H9 (cell line): Measurements from ENCODE around the gene LMO1. TPM values are rescaled to one million over a fixed set of nuclear protein-coding genes. Genes with fewer than 3 reads are reported as not detected.

Experiments used
- DNase-seq: peaks from one replicate; pipeline ENCODE4 v3.0.0-alpha.2; 2017
- H2AFZ ChIP-seq: one replicate; pipeline ENCODE4 v1.6.1; 2013; ENCODE audit warnings: mild to moderate bottlenecking, low read length, control low read depth, moderate library complexity
- H2AK5ac ChIP-seq: 2 replicates; pipeline ENCODE4 v1.6.1; 2013; ENCODE audit warnings: low read length, control low read depth, mixed read lengths; ENCODE audit not compliant: insufficient read length
- H2BK120ac ChIP-seq: one replicate; pipeline ENCODE4 v1.6.1; 2013; ENCODE audit warnings: low read depth, mild to moderate bottlenecking, low read length, control low read depth, inconsistent platforms; ENCODE audit not compliant: poor library complexity, severe bottlenecking
- H2BK12ac ChIP-seq: 2 replicates; pipeline ENCODE4 v1.6.1; 2013; ENCODE audit warnings: low read length, control low read depth, mixed read lengths, low read depth; ENCODE audit not compliant: insufficient read length
- H2BK15ac ChIP-seq: 2 replicates; pipeline ENCODE4 v1.6.1; 2013; ENCODE audit warnings: low read depth, low read length, control low read depth
- H2BK20ac ChIP-seq: one replicate; pipeline ENCODE4 v1.6.1; 2013; ENCODE audit warnings: low read depth, mild to moderate bottlenecking, low read length, control low read depth, inconsistent platforms; ENCODE audit not compliant: poor library complexity, severe bottlenecking
- H2BK5ac ChIP-seq: 2 replicates; pipeline ENCODE4 v1.6.1; 2013; ENCODE audit warnings: low read length, control low read depth, mixed read lengths; ENCODE audit not compliant: insufficient read length
- H3K14ac ChIP-seq: 2 replicates; pipeline ENCODE4 v1.6.1; 2013; ENCODE audit warnings: low read length, control low read depth; ENCODE audit not compliant: insufficient read depth
- H3K18ac ChIP-seq: 2 replicates; pipeline ENCODE4 v1.6.1; 2013; ENCODE audit warnings: low read depth, mild to moderate bottlenecking, mixed read lengths, low read length, control low read depth; ENCODE audit not compliant: insufficient read length
- H3K23ac ChIP-seq: 2 replicates; pipeline ENCODE4 v1.6.1; 2013; ENCODE audit warnings: low read length, control low read depth, mixed read lengths, low read depth; ENCODE audit not compliant: insufficient read length
- H3K23me2 ChIP-seq: 2 replicates; pipeline ENCODE4 v1.6.1; 2013; ENCODE audit warnings: low read depth, mild to moderate bottlenecking, mixed read lengths, low read length, control low read depth; ENCODE audit not compliant: insufficient read length, poor library complexity, severe bottlenecking
- H3K27ac ChIP-seq: 2 replicates; pipeline ENCODE4 v1.5.1; 2013; ENCODE audit warnings: low read length, control low read depth, mixed read lengths, low read depth; ENCODE audit not compliant: insufficient read length
- H3K27me3 ChIP-seq: 2 replicates; pipeline ENCODE4 v1.6.1; 2013; ENCODE audit warnings: low read length, control low read depth, inconsistent platforms; ENCODE audit not compliant: insufficient read depth
- H3K4ac ChIP-seq: 2 replicates; pipeline ENCODE4 v1.6.1; 2013; ENCODE audit warnings: low read depth, mild to moderate bottlenecking, control low read depth, inconsistent platforms, low read length, moderate library complexity
- H3K4me1 ChIP-seq: 2 replicates; pipeline ENCODE4 v1.6.1; 2013; ENCODE audit warnings: low read length, control low read depth, inconsistent platforms; ENCODE audit not compliant: insufficient read depth
- H3K4me2 ChIP-seq: 2 replicates; pipeline ENCODE4 v1.6.1; 2013; ENCODE audit warnings: low read length, control low read depth, mixed read lengths; ENCODE audit not compliant: insufficient read length, insufficient read depth
- H3K56ac ChIP-seq: 2 replicates; pipeline ENCODE4 v1.6.1; 2013; ENCODE audit warnings: low read depth, mild to moderate bottlenecking, mixed read lengths, low read length, control low read depth; ENCODE audit not compliant: insufficient read length
- H3K79me1 ChIP-seq: 2 replicates; pipeline ENCODE4 v1.6.1; 2013; ENCODE audit warnings: low read depth, mild to moderate bottlenecking, moderate library complexity, low read length, control low read depth, inconsistent platforms; ENCODE audit not compliant: insufficient read depth, poor library complexity, severe bottlenecking
- H3K79me2 ChIP-seq: 2 replicates; pipeline ENCODE4 v1.6.1; 2013; ENCODE audit warnings: low read length, control low read depth, inconsistent platforms; ENCODE audit not compliant: insufficient read depth
- H3K9ac ChIP-seq: 2 replicates; pipeline ENCODE4 v1.6.1; 2013; ENCODE audit warnings: low read length, control low read depth, mixed read lengths; ENCODE audit not compliant: insufficient read length; ENCODE audit errors: extremely low read depth
- H3K9me3 ChIP-seq: one replicate; pipeline ENCODE4 v1.6.1; 2013; ENCODE audit warnings: low read depth, low read length, inconsistent platforms; ENCODE audit not compliant: control insufficient read depth
- H3T11ph ChIP-seq: one replicate; pipeline ENCODE4 v1.6.1; 2013; ENCODE audit warnings: mild to moderate bottlenecking, low read length, control low read depth, inconsistent platforms
- H4K20me1 ChIP-seq: one replicate; pipeline ENCODE4 v1.6.1; 2013; ENCODE audit not compliant: control insufficient read depth, insufficient read length, insufficient read depth
- H4K5ac ChIP-seq: 2 replicates; pipeline ENCODE4 v1.6.1; 2013; ENCODE audit warnings: low read depth, mild to moderate bottlenecking, mixed read lengths, low read length, control low read depth; ENCODE audit not compliant: insufficient read length
- H4K8ac ChIP-seq: replicated peaks from 2 replicates; pipeline ENCODE4 v1.6.1; 2013; ENCODE audit warnings: low read length, control low read depth, mixed read lengths, low read depth; ENCODE audit not compliant: insufficient read length
- H4K91ac ChIP-seq: 2 replicates; pipeline ENCODE4 v1.6.1; 2013; ENCODE audit warnings: low read depth, mild to moderate bottlenecking, moderate library complexity, mixed read lengths, low read length, control low read depth; ENCODE audit not compliant: insufficient read length
- H3K27ac Mint-ChIP-seq, 3 experiments: 2 replicates in 2 of 3; 3 replicates in 1 of 3; pipeline ENCODE4 v1.8.0; 2020 to 2021; ENCODE audit warnings: mixed read lengths in 3 of 3, mild to moderate bottlenecking in 1 of 3, moderate library complexity in 1 of 3
- H3K27me3 Mint-ChIP-seq: 2 replicates; pipeline ENCODE4 v1.8.0; 2021; ENCODE audit warnings: low read depth, mild to moderate bottlenecking, moderate library complexity, mixed read lengths
- H3K36me3 Mint-ChIP-seq, 3 experiments: 2 replicates in 2 of 3; 3 replicates in 1 of 3; pipeline ENCODE4 v1.8.0; 2020 to 2021; ENCODE audit warnings: low read depth in 3 of 3, mixed read lengths in 3 of 3; ENCODE audit not compliant: insufficient read depth in 1 of 3
- H3K4me1 Mint-ChIP-seq, 2 experiments: 2 replicates each; pipeline ENCODE4 v1.8.0; 2020; ENCODE audit warnings: mixed read lengths in 2 of 2
- H3K4me3 Mint-ChIP-seq, 2 experiments: 2 replicates in 1 of 2; 3 replicates in 1 of 2; pipeline ENCODE4 v1.8.0; 2020 to 2021; ENCODE audit warnings: mild to moderate bottlenecking in 2 of 2, mixed read lengths in 2 of 2, moderate library complexity in 1 of 2
- H3K9me3 Mint-ChIP-seq, 2 experiments: 2 replicates in 1 of 2; 3 replicates in 1 of 2; pipeline ENCODE4 v1.8.0; 2020; ENCODE audit warnings: mild to moderate bottlenecking in 2 of 2, mixed read lengths in 2 of 2, moderate library complexity in 1 of 2
- WGBS: extraction: QIAGEN DNeasy Blood & Tissue Kit; methylation state at CpG from one replicate; pipeline ENCODE4 v1.1.7; 2013; ENCODE audit warnings: missing lambda C conversion rate, low lambda C conversion rate, mixed read lengths; ENCODE audit not compliant: insufficient read length; ENCODE audit errors: extremely low coverage; 5-methylcytosine and 5-hydroxymethylcytosine counted together
- total RNA-seq: library from RNA; stranded (reverse); gene quantifications from 2 replicates; pipeline ENCODE4 v1.2.1, GENCODE V29; 2021
- TF ChIP-seq, protein P1 (sequence below): fragments of 200-600 bp; sonication (generic); conservative IDR thresholded peaks from 3 replicates; pipeline ENCODE4 v1.8.0; 2021; ENCODE audit warnings: antibody characterized with exemption, mild to moderate bottlenecking

LMO1 gene
- total RNA-seq, 1 experiment from 2014 or later: 0.50 TPM

DNA sequence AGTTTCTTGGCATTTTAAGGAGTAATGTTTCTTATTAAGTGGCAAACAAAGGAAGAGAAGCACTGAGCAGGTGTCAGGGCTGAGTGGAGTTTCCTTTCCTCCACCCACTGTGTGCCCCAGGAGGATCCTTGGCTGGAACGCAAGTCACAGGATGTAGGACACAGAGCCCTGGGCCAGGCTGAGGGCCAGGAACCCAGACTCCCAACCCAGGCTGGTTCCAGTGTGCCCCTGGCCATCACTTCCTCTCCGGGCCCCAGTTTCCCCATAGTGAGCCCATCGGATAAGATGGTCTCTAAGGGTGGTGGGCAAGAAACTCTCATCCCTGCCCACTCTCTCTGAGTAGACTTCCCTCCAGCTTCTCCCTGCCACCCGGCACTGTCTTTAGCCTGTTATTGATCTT lies 45.3 kb downstream of the LMO1 start:
- H3K79me2 ChIP-seq: no peaks in the 10 kb centered on the region
- no peak overlapping the region for H3K4ac ChIP-seq
- no peak overlapping the region for H2BK120ac ChIP-seq
- H3K14ac ChIP-seq: no peak overlapping the region
- H4K20me1 ChIP-seq: no peaks in the 10 kb centered on the region
- Mint-ChIP-seq H3K4me1 (peaks cover 10 to 24% of the 10 kb centered on the region in 2 experiments), H3K27ac (no peak overlapping the region), H3K9me3 (no peaks in the 10 kb centered on the region), H3K36me3 (no peaks in the 10 kb centered on the region), H3K27me3 (peaks cover 7% of the 10 kb centered on the region), H3K4me3 (no peak overlapping the region)
- WGBS: no CpG with 5 or more reads among the region's 4 CpGs
- no peak overlapping the region for H3K4me2 ChIP-seq
- no peaks in the 10 kb centered on the region for H3K4me1 ChIP-seq
- H4K91ac ChIP-seq: no peak overlapping the region
- H3K9ac ChIP-seq: no peak overlapping the region
- no peaks in the 10 kb centered on the region for H3K9me3 ChIP-seq
- H3K23me2 ChIP-seq: no peaks in the 10 kb centered on the region
- H3K56ac ChIP-seq: no peak overlapping the region
- no peak overlapping the region for H3T11ph ChIP-seq
- H3K27me3 ChIP-seq: no peaks in the 10 kb centered on the region
- no peaks in the 10 kb centered on the region for H3K79me1 ChIP-seq
- H4K5ac ChIP-seq: no peak overlapping the region
- H2BK15ac ChIP-seq: no peak overlapping the region
- H3K18ac ChIP-seq: no peak overlapping the region
- H4K8ac ChIP-seq: no peak overlapping the region
- no peak overlapping the region for H3K27ac ChIP-seq
- no peak overlapping the region for H2BK5ac ChIP-seq
- no peak for DNase-seq
- H2BK12ac ChIP-seq: no peak overlapping the region
- no peak overlapping the region for H2AK5ac ChIP-seq
- no peak overlapping the region for H2AFZ ChIP-seq
- TF ChIP-seq, protein P1, sequence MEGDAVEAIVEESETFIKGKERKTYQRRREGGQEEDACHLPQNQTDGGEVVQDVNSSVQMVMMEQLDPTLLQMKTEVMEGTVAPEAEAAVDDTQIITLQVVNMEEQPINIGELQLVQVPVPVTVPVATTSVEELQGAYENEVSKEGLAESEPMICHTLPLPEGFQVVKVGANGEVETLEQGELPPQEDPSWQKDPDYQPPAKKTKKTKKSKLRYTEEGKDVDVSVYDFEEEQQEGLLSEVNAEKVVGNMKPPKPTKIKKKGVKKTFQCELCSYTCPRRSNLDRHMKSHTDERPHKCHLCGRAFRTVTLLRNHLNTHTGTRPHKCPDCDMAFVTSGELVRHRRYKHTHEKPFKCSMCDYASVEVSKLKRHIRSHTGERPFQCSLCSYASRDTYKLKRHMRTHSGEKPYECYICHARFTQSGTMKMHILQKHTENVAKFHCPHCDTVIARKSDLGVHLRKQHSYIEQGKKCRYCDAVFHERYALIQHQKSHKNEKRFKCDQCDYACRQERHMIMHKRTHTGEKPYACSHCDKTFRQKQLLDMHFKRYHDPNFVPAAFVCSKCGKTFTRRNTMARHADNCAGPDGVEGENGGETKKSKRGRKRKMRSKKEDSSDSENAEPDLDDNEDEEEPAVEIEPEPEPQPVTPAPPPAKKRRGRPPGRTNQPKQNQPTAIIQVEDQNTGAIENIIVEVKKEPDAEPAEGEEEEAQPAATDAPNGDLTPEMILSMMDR: no peak
- H3K23ac ChIP-seq: no peak overlapping the region
- H2BK20ac ChIP-seq: no peak overlapping the region
